ENCODE measurements around the gene PRKCZ. TPM values are rescaled to one million over a fixed set of nuclear protein-coding genes. Genes with fewer than 3 reads are reported as not detected.
A peak's percentile ranks its signal among the peaks of the same experiment; 100 is the strongest.

The PRKCZ gene
- total RNA-seq, 1 experiment from 2014 or later: 1.9 TPM

GRCh38 chr1:2172012-2172411, 121.8 kb downstream of the PRKCZ start:
- no TSS peak for BruUV-seq (replicated peaks)

GRCh38 chr1:2172551-2173146, 122.4 kb downstream of the PRKCZ start:
- no peaks in the 10 kb centered on the region for H3K4me1 ChIP-seq (ENCODE audit: insufficient read depth, low read length, poor library complexity, severe bottlenecking)
- ChIA-PET CTCF (no interaction called here), POLR2A (ENCODE audit: low non-redundant PET) (no interaction called here)
- DNase-seq (ENCODE audit: low spot score): no peak
- TF ChIP-seq EZH2 (IDR thresholded peaks at IDR 0.05; ENCODE audit: borderline replicate concordance, low read depth, low read length, poor library complexity, severe bottlenecking) (no peak), CTCF (conservative IDR thresholded peaks at IDR 0.05; ENCODE audit: low read depth, low read length) (no peak)
- BruUV-seq (replicated peaks): no TSS peak
- H3K36me3 ChIP-seq (ENCODE audit: insufficient read depth, low read length, poor library complexity, severe bottlenecking): no peaks in the 10 kb centered on the region
- H3K9me3 ChIP-seq (ENCODE audit: low read depth, low read length, poor library complexity, severe bottlenecking): no peaks in the 10 kb centered on the region
- no peak overlapping the region for H3K27ac ChIP-seq (ENCODE audit: low read depth, low read length, poor library complexity, severe bottlenecking)
- intact Hi-C loops (cut with micrococcal nuclease; ENCODE audit: unreplicated experiment): no loop called here
- no peak overlapping the region for H3K4me3 ChIP-seq (ENCODE audit: low read depth, low read length, poor library complexity, severe bottlenecking)
- H3K27me3 ChIP-seq (replicated peaks; ENCODE audit: insufficient read depth, low read depth, low read length, poor library complexity): no peaks in the 10 kb centered on the region

More at GRCh38 chr1:2172012-2172411, 121.8 kb downstream of the PRKCZ start:
- Histone ChIP-seq H3K36me3 (ENCODE audit: insufficient read depth, low read length, poor library complexity, severe bottlenecking) (no peaks in the 10 kb centered on the region), H3K27ac (ENCODE audit: low read depth, low read length, poor library complexity, severe bottlenecking) (no peak overlapping the region), H3K9me3 (ENCODE audit: low read depth, low read length, poor library complexity, severe bottlenecking) (no peaks in the 10 kb centered on the region), H3K4me1 (ENCODE audit: insufficient read depth, low read length, poor library complexity, severe bottlenecking) (no peaks in the 10 kb centered on the region), H3K27me3 (replicated peaks; ENCODE audit: insufficient read depth, low read depth, low read length, poor library complexity) (no peaks in the 10 kb centered on the region), H3K4me3 (ENCODE audit: low read depth, low read length, poor library complexity, severe bottlenecking) (no peak overlapping the region)
- ChIA-PET CTCF (no interaction called here), POLR2A (ENCODE audit: low non-redundant PET) (no interaction called here)
- DNase-seq (ENCODE audit: low spot score): no peak
- intact Hi-C loops (cut with micrococcal nuclease; ENCODE audit: unreplicated experiment): no loop called here
- TF ChIP-seq CTCF (conservative IDR thresholded peaks at IDR 0.05; ENCODE audit: low read depth, low read length) (no peak), EZH2 (IDR thresholded peaks at IDR 0.05; ENCODE audit: borderline replicate concordance, low read depth, low read length, poor library complexity, severe bottlenecking) (no peak)

GRCh38 chr1:2173546-2174347, 123.5 kb downstream of the PRKCZ start:
- ChIA-PET CTCF (interaction anchor here (0.6 to 1.5 kb wide), 9 partner anchors 10 to 208 kb away, joined by 3 to 9 read pairs (median 3); partner anchors contain the start of gene FAAP20), POLR2A (ENCODE audit: low non-redundant PET) (interaction anchor here (0.6 to 0.7 kb wide), 2 partner anchors 16 to 26 kb away, joined by 7 to 10 read pairs; no protein-coding TSS in a partner anchor)
- Histone ChIP-seq H3K9me3 (ENCODE audit: low read depth, low read length, poor library complexity, severe bottlenecking) (no peaks in the 10 kb centered on the region), H3K36me3 (ENCODE audit: insufficient read depth, low read length, poor library complexity, severe bottlenecking) (no peaks in the 10 kb centered on the region), H3K27ac (ENCODE audit: low read depth, low read length, poor library complexity, severe bottlenecking) (no peak overlapping the region), H3K4me3 (ENCODE audit: low read depth, low read length, poor library complexity, severe bottlenecking) (peak overlapping the region; percentile 43), H3K27me3 (replicated peaks; ENCODE audit: insufficient read depth, low read depth, low read length, poor library complexity) (no peaks in the 10 kb centered on the region), H3K4me1 (ENCODE audit: insufficient read depth, low read length, poor library complexity, severe bottlenecking) (no peaks in the 10 kb centered on the region)
- intact Hi-C loops (cut with micrococcal nuclease; ENCODE audit: unreplicated experiment): no loop called here
- BruUV-seq (replicated peaks): no TSS peak
- TF ChIP-seq EZH2 (IDR thresholded peaks at IDR 0.05; ENCODE audit: borderline replicate concordance, low read depth, low read length, poor library complexity, severe bottlenecking): no peak
- no peak for TF ChIP-seq CTCF (conservative IDR thresholded peaks at IDR 0.05; ENCODE audit: low read depth, low read length)
- no peak for DNase-seq (ENCODE audit: low spot score)
